Measurements from ENCODE around the gene ZNF407.

Gene ZNF407

GRCh38 chr18:74896390-74896991 is 298.8 kb downstream of the ZNF407 start:
- no peak for FAIRE-seq

GRCh38 chr18:74897971-74898657 is 300.4 kb downstream of the ZNF407 start:
- no peak for FAIRE-seq

DNA sequence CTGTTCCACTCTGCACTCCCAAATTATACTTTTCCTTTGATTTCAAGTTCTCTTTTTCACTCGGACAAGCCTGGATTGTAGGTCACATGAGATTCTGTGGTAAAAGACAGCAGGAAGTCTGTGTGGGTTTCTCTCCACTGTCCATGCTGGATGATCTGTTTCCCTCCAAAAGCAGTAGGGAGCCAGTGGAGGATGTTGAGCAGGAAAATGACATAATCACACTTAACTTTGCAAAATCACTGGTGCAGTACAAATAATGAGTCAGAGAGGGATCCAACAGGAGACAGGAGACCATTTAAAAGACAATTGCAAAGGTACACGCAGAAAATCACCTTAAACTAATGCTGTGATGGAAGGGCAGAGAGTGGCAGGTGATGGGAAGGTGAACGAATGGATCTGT is 301.3 kb downstream of the ZNF407 start:
- no peak for FAIRE-seq

GRCh38 chr18:74899554-74899953 is 301.9 kb downstream of the ZNF407 start:
- FAIRE-seq, result no peak

GRCh38 chr18:74901362-74902146 is 303.9 kb downstream of the ZNF407 start:
- FAIRE-seq, result no peak

- no peak for FAIRE-seq
These were observed 304.4 kb downstream of the ZNF407 start for GRCh38 chr18:74902147-74902455.

DNA sequence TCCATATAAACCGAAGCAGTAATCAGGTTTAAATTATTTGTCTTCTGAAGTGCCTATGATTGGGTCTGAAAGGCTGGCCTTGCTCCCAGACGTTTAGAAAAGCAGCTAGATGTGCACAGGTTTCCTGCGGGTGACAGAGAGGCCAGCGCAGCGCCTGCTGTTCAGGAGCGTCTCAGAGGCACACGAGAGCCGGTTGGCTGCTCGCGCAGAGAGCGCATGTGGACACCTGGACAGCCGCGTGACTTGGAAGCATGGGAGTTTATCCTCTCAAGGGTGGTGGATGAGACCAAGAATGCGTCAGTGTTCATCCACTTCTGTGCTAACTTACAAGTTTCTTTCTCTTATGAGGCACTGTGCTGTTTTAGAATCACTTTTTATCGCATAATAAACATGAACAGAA is 307.6 kb downstream of the ZNF407 start:
- no peak for FAIRE-seq

DNA sequence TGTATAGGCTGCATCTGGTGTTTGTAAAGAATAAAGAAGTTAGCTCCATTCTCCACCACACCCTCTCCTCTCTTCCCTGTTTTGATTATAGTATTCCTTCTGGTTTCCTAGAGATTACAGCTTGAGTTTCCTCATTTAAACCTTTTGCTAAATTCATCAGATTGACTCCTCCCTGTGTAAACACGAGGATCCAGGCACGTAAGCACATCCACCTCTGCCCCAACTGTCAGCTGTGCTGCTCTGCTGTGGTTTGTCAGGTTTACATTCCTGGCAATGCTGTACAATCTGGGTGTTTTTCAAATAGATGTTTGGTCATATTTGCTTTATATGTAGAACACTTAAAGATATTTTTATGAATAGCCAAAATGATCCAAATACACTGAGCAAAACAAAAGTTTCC is 308.5 kb downstream of the ZNF407 start:
- FAIRE-seq, result no peak

- FAIRE-seq, result no peak
These were observed 316.5 kb downstream of the ZNF407 start for GRCh38 chr18:74914052-74914591.

DNA sequence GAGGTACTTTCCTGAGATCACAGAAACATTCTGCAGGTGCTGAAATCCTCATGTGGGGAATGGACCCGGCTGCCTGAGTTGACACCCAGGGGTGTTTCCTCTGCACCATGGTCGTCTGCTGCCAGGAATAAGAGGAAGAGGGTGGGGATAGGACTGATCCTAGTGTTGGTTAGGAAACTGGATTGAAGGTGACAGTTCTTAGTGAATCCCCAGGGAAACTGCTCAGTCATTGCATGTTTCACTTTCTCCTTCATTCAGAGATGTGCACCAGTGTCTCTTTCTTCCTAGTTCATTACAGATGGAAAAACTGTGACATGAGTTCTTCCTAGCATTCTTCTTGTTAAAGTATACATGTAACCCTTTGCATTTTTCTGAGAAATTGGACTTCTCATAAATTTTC is 317.0 kb downstream of the ZNF407 start:
- no peak for FAIRE-seq

GRCh38 chr18:74916773-74917393 is 319.2 kb downstream of the ZNF407 start:
- FAIRE-seq, result no peak

GRCh38 chr18:74918276-74918790 is 320.7 kb downstream of the ZNF407 start:
- no peak for FAIRE-seq

GRCh38 chr18:74921057-74921820 is 323.6 kb downstream of the ZNF407 start:
- no peak for FAIRE-seq

DNA sequence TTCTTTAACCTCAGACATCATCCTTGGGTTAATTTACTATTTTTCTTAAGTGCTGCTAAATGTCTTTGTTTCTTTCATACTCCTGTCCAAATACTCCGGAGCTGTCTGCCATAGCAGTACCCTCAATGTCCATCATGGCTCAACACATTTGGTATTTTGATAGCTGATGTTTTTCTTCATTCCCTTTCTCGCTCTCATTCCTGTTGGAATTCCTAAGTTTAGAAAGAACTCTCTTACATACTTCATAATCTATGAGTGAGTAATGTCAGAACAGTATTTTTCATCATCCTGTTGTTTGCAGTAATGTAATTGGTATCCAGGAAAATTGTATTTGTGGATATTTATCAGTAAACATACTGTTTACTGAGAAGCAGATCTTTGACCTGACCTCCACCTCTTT is 328.4 kb downstream of the ZNF407 start:
- no peak for FAIRE-seq

DNA sequence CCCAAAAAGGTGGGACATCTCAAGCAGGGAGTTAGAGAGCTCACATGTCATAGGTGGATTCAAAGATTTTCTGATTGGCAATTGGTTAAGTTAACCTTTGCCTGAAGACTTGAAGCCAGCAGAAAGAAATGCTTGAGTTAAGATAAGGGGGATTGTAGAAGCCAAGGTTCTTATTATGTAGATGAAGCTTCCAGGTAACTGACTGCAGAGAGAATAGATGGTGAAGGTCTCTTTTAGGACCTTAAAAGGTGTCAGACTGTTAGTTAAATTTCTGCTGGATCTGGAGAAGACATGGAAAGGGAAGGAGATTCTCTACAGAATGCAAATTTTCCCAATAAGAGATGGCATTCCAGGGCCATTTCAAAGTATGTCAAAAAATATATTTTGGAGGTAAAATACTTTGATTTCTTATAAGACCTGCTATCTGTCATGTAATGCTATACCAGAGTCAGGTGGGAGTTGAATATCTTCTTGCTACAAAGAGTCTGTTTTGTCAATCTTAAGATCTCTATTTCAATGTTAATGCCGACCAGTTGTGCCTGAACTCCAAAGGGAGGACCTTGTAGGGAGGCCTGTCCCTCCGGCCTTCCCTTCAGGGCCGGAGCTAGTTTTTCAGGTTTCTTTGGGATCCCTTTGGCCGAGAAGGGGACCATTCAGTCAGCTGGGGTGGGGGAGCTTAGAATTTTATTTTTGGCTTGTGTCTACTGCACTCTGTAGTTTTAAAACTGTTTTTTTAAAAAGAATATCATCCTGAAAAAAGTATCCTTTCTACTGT is 330.7 kb downstream of the ZNF407 start:
- FAIRE-seq, result no peak

DNA sequence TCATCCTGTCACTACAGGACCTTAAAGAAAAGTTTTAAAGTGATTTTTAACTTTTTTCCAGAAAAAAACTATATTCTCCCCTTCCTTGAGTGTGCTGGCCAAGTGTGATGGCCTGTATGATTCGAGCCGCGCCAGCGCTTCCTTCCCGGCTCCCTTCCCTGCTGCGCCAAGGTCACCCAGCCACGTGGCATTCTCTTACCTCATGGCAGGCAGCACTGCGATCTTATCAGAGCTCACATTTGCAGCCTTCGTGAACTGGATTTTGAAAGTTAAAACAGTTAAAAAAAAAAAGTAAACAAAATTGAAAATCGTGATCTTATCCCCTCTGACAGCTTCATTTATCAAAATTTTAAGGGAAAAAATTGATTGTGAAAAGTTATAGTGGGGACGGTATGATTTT is 331.4 kb downstream of the ZNF407 start:
- no peak for FAIRE-seq

GRCh38 chr18:74930616-74931015 is 332.9 kb downstream of the ZNF407 start:
- no peak for FAIRE-seq

- FAIRE-seq, result no peak
These were observed 336.3 kb downstream of the ZNF407 start for GRCh38 chr18:74933930-74934329.

GRCh38 chr18:74935434-74935833 is 337.8 kb downstream of the ZNF407 start:
- no peak for FAIRE-seq

GRCh38 chr18:74936343-74936742 is 338.7 kb downstream of the ZNF407 start:
- no peak for FAIRE-seq

DNA sequence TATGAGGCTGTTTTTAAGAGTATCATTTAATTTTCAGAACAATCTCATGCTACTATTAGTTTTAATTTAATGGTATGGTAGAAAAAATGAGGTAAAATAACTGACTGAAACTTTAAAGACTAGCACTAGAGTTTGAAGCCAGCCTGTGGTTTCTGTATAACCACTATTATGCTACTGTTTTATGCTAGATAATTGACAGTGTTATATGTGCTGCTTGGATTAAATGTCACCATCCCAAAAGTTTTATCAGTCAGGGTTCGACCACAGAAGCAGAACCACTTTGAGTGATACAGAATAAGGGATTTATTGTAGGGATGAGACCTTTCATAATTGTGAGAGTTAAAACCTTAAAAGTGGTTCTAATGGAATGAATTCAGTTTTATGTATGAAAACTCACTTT is 339.6 kb downstream of the ZNF407 start:
- FAIRE-seq, result no peak

DNA sequence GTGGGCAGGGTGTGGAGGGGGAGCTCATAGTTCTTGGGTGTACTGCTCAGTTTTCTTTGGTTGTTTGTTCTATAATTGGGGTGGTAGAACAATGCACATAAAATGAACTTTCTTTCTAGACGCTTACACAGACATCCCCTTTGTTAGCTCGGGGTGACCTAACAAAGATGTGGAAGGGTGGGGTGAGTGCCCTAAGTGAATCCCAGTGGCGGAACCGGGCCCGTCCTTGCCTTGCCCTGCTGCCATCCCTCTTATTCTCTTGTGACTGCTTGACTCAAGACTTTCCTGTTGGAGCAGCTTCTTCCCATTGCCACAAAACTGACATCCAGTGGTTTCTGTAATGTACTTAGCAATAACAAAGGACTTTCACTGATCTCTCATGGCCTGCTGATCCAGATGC is 343.2 kb downstream of the ZNF407 start:
- no peak for FAIRE-seq
